Natural killer cell treated with Interleukin-12 subunit alpha and Interleukin-12 subunit beta and Interleukin-15 and Interleukin-18, amount 100 ng/mL, for 72 hours (primary cell): ENCODE results near the gene ANKRD13C. TPM values are rescaled to one million over a fixed set of nuclear protein-coding genes. Genes with fewer than 3 reads are reported as not detected.

Experiments used
- ATAC-seq, 2 donors: fragments of 150-1000 bp; cut with Tn5 transposase in 1 of 2; sonication (Bioruptor Pico), chemical (Tn5 transposase) in 1 of 2; 2 replicates each; pipeline ENCODE4 v1.10.0; 2021
- DNase-seq: peaks from one replicate; pipeline ENCODE4 v3.0.0; 2022; ENCODE audit warnings: low spot score
- H3K27ac Mint-ChIP-seq, 2 donors: 1 replicate in 1 of 2; 2 replicates in 1 of 2; pipeline ENCODE4 v1.8.0; 2022; ENCODE audit warnings: mixed read lengths in 2 of 2, mild to moderate bottlenecking in 1 of 2, moderate library complexity in 1 of 2
- H3K27me3 Mint-ChIP-seq, 2 donors: 1 replicate in 1 of 2; 2 replicates in 1 of 2; pipeline ENCODE4 v1.8.0; 2022; ENCODE audit warnings: mixed read lengths in 2 of 2
- H3K36me3 Mint-ChIP-seq: one replicate; pipeline ENCODE4 v1.8.0; 2022; ENCODE audit warnings: mixed read lengths
- H3K4me1 Mint-ChIP-seq, 2 donors: 1 replicate in 1 of 2; 2 replicates in 1 of 2; pipeline ENCODE4 v1.8.0; 2022; ENCODE audit warnings: low read depth in 2 of 2, mixed read lengths in 2 of 2, mild to moderate bottlenecking in 1 of 2
- H3K4me3 Mint-ChIP-seq: one replicate; pipeline ENCODE4 v1.8.0; 2022; ENCODE audit warnings: mixed read lengths
- H3K9me3 Mint-ChIP-seq: 2 replicates; pipeline ENCODE4 v1.8.0; 2022; ENCODE audit warnings: mixed read lengths
- total RNA-seq, 2 donors: library from RNA; stranded (reverse); gene quantifications; one replicate each; pipeline ENCODE4 v1.2.3, GENCODE V29; 2022

Gene ANKRD13C
- 10 to 100 TPM; 27.0 to 33.2 TPM for total RNA-seq

- Mint-ChIP-seq H3K27ac (peak within 1 kb of the TSS; percentile 98), H3K9me3 (no peaks in the 10 kb centered on the region), H3K4me3 (peak within 1 kb of the TSS; percentile 98), H3K36me3 (peaks cover 20% of the 10 kb centered on the region), H3K4me1 (peaks cover 22 to 34% of the 10 kb centered on the region in 2 donors), H3K27me3 (no peaks in the 10 kb centered on the region)
- DNase-seq (peak; percentile 96), ATAC-seq (peak; percentile 96 to 98)
Measured at GRCh38 chr1:70354332-70355110, at the start of gene ANKRD13C. ANKRD13C (minus strand) TSS chr1:70354722; CDS start chr1:70354408, 314 bp downstream.

- Mint-ChIP-seq H3K4me1 (no peaks in the 10 kb centered on the region), H3K4me3 (no peak overlapping the region), H3K27ac (no peak overlapping the region), H3K27me3 (peaks cover 19 to 44% of the 10 kb centered on the region in 2 donors), H3K9me3 (no peaks in the 10 kb centered on the region), H3K36me3 (no peaks in the 10 kb centered on the region)
- ATAC-seq (no peak), DNase-seq (no peak)
Measured at GRCh38 chr1:70403759-70404158, 49.2 kb upstream of the ANKRD13C start.

GRCh38 chr1:70401974-70402373 lies 47.5 kb upstream of the ANKRD13C start:
- H3K4me1 Mint-ChIP-seq, result no peaks in the 10 kb centered on the region
- DNase-seq (no peak), ATAC-seq (no peak)
- no peak overlapping the region for H3K4me3 Mint-ChIP-seq
- no peaks in the 10 kb centered on the region for H3K9me3 Mint-ChIP-seq
- H3K27ac Mint-ChIP-seq, result no peak overlapping the region
- H3K36me3 Mint-ChIP-seq, result no peaks in the 10 kb centered on the region
- H3K27me3 Mint-ChIP-seq, result peaks cover 21 to 54% of the 10 kb centered on the region in 2 donors

- Mint-ChIP-seq H3K4me3 (no peak overlapping the region), H3K27me3 (peaks cover 23 to 52% of the 10 kb centered on the region in 2 donors), H3K4me1 (no peaks in the 10 kb centered on the region), H3K27ac (no peak overlapping the region), H3K9me3 (no peaks in the 10 kb centered on the region), H3K36me3 (no peaks in the 10 kb centered on the region)
- DNase-seq (no peak), ATAC-seq (no peak)
Measured at GRCh38 chr1:70400335-70400734, 45.8 kb upstream of the ANKRD13C start.

- H3K27me3 Mint-ChIP-seq, result peaks cover 19 to 42% of the 10 kb centered on the region in 2 donors
- no peak overlapping the region for H3K27ac Mint-ChIP-seq
- peak in 1 of 2 donors; percentile 32 for ATAC-seq
- H3K9me3 Mint-ChIP-seq, result no peaks in the 10 kb centered on the region
- no peaks in the 10 kb centered on the region for H3K4me1 Mint-ChIP-seq
- no peak overlapping the region for H3K4me3 Mint-ChIP-seq
- DNase-seq, result no peak
- no peaks in the 10 kb centered on the region for H3K36me3 Mint-ChIP-seq
Measured at GRCh38 chr1:70397013-70397412, 42.5 kb upstream of the ANKRD13C start.

- H3K36me3 Mint-ChIP-seq, result no peaks in the 10 kb centered on the region
- H3K9me3 Mint-ChIP-seq, result no peaks in the 10 kb centered on the region
- H3K27ac Mint-ChIP-seq, result no peak overlapping the region
- ATAC-seq (no peak), DNase-seq (no peak)
- H3K27me3 Mint-ChIP-seq, result peaks cover 19 to 42% of the 10 kb centered on the region in 2 donors
- no peak overlapping the region for H3K4me3 Mint-ChIP-seq
- H3K4me1 Mint-ChIP-seq, result no peaks in the 10 kb centered on the region
Measured at GRCh38 chr1:70396607-70397006, 42.1 kb upstream of the ANKRD13C start.

GRCh38 chr1:70392626-70393025 lies 38.1 kb upstream of the ANKRD13C start:
- H3K27me3 Mint-ChIP-seq, result peaks cover 24 to 29% of the 10 kb centered on the region in 2 donors
- H3K4me3 Mint-ChIP-seq, result no peak overlapping the region
- ATAC-seq (no peak), DNase-seq (no peak)
- H3K9me3 Mint-ChIP-seq, result no peaks in the 10 kb centered on the region
- no peaks in the 10 kb centered on the region for H3K36me3 Mint-ChIP-seq
- no peaks in the 10 kb centered on the region for H3K4me1 Mint-ChIP-seq
- H3K27ac Mint-ChIP-seq, result no peak overlapping the region

- no peak overlapping the region for H3K4me3 Mint-ChIP-seq
- H3K27me3 Mint-ChIP-seq, result peaks cover 18 to 19% of the 10 kb centered on the region in 2 donors
- H3K4me1 Mint-ChIP-seq, result no peaks in the 10 kb centered on the region
- H3K36me3 Mint-ChIP-seq, result no peaks in the 10 kb centered on the region
- no peak overlapping the region for H3K27ac Mint-ChIP-seq
- H3K9me3 Mint-ChIP-seq, result no peaks in the 10 kb centered on the region
- no peak for ATAC-seq
- no peak for DNase-seq
Measured at GRCh38 chr1:70387507-70387906, 33.0 kb upstream of the ANKRD13C start.

- Mint-ChIP-seq H3K36me3 (no peaks in the 10 kb centered on the region), H3K9me3 (no peaks in the 10 kb centered on the region), H3K4me1 (no peaks in the 10 kb centered on the region), H3K27ac (no peak overlapping the region), H3K4me3 (no peak overlapping the region), H3K27me3 (peaks cover 20 to 25% of the 10 kb centered on the region in 2 donors)
- DNase-seq (no peak), ATAC-seq (no peak)
Measured at GRCh38 chr1:70386121-70386520, 31.6 kb upstream of the ANKRD13C start.

- no peaks in the 10 kb centered on the region for H3K36me3 Mint-ChIP-seq
- no peak for ATAC-seq
- no peak overlapping the region for H3K27ac Mint-ChIP-seq
- H3K9me3 Mint-ChIP-seq, result no peaks in the 10 kb centered on the region
- no peak overlapping the region for H3K4me3 Mint-ChIP-seq
- H3K4me1 Mint-ChIP-seq, result no peaks in the 10 kb centered on the region
- H3K27me3 Mint-ChIP-seq, result peaks cover 20 to 25% of the 10 kb centered on the region in 2 donors
- DNase-seq, result no peak
Measured at GRCh38 chr1:70385477-70385876, 31.0 kb upstream of the ANKRD13C start.

- no peak for ATAC-seq
- Mint-ChIP-seq H3K27me3 (peaks cover 17 to 22% of the 10 kb centered on the region in 2 donors), H3K4me1 (no peaks in the 10 kb centered on the region), H3K9me3 (no peaks in the 10 kb centered on the region), H3K36me3 (no peaks in the 10 kb centered on the region), H3K27ac (no peak overlapping the region), H3K4me3 (no peak overlapping the region)
- DNase-seq, result no peak
Measured at GRCh38 chr1:70384542-70384941, 30.0 kb upstream of the ANKRD13C start.

GRCh38 chr1:70383483-70383882 lies 29.0 kb upstream of the ANKRD13C start:
- H3K27me3 Mint-ChIP-seq, result peaks cover 10 to 12% of the 10 kb centered on the region in 2 donors
- no peak overlapping the region for H3K4me3 Mint-ChIP-seq
- DNase-seq (no peak), ATAC-seq (no peak)
- no peaks in the 10 kb centered on the region for H3K4me1 Mint-ChIP-seq
- H3K36me3 Mint-ChIP-seq, result no peaks in the 10 kb centered on the region
- no peaks in the 10 kb centered on the region for H3K9me3 Mint-ChIP-seq
- H3K27ac Mint-ChIP-seq, result no peak overlapping the region

GRCh38 chr1:70382682-70383081 lies 28.2 kb upstream of the ANKRD13C start:
- no peaks in the 10 kb centered on the region for H3K9me3 Mint-ChIP-seq
- ATAC-seq (no peak), DNase-seq (no peak)
- H3K4me3 Mint-ChIP-seq, result no peak overlapping the region
- H3K27me3 Mint-ChIP-seq, result peaks cover 7 to 12% of the 10 kb centered on the region in 2 donors
- H3K4me1 Mint-ChIP-seq, result no peaks in the 10 kb centered on the region
- H3K36me3 Mint-ChIP-seq, result no peaks in the 10 kb centered on the region
- no peak overlapping the region for H3K27ac Mint-ChIP-seq

GRCh38 chr1:70376196-70376595 lies 21.7 kb upstream of the ANKRD13C start:
- Mint-ChIP-seq H3K27ac (no peak overlapping the region), H3K9me3 (no peaks in the 10 kb centered on the region), H3K36me3 (no peaks in the 10 kb centered on the region), H3K27me3 (peaks cover 0 to 2% of the 10 kb centered on the region in 2 donors), H3K4me3 (no peak overlapping the region), H3K4me1 (no peaks in the 10 kb centered on the region)
- DNase-seq (no peak), ATAC-seq (no peak)
